ENCODE results near the gene SMYD3. TPM values are rescaled to one million over a fixed set of nuclear protein-coding genes. Genes with fewer than 3 reads are reported as not detected.

The SMYD3 gene
- total and polyA plus RNA-seq, 8 donors, result 20.4 to 35.1 (median 24.3) TPM

- H3K4me3 ChIP-seq, result no peak overlapping the region
- DNase-seq, result no peak
- no peak for ATAC-seq
- no peaks in the 10 kb centered on the region for H3K27me3 ChIP-seq
- intact Hi-C loops (cut with DNase I), result no loop called here
- H3K9me3 ChIP-seq, result no peaks in the 10 kb centered on the region
- no peak overlapping the region for H3K27ac ChIP-seq
- no peaks in the 10 kb centered on the region for H3K36me3 ChIP-seq
- no peaks in the 10 kb centered on the region for H3K4me1 ChIP-seq
- no peak for TF ChIP-seq CTCF (IDR thresholded peaks at IDR 0.05)
Observed at GRCh38 chr1:246166841-246167240, 340.2 kb downstream of the SMYD3 start.

GRCh38 chr1:246165826-246166709 lies 341.0 kb downstream of the SMYD3 start:
- no peak overlapping the region for H3K4me3 ChIP-seq
- H3K9me3 ChIP-seq, result no peaks in the 10 kb centered on the region
- peak; percentile 95 for ATAC-seq
- intact Hi-C loops (cut with DNase I), result no loop called here
- no peaks in the 10 kb centered on the region for H3K36me3 ChIP-seq
- H3K4me1 ChIP-seq, result no peaks in the 10 kb centered on the region
- no peaks in the 10 kb centered on the region for H3K27me3 ChIP-seq
- H3K27ac ChIP-seq, result no peak overlapping the region
- no peak for TF ChIP-seq CTCF (IDR thresholded peaks at IDR 0.05)
- DNase-seq, result peak in 1 of 4 donors; percentile 32

- Histone ChIP-seq H3K27ac (no peak overlapping the region), H3K4me1 (no peaks in the 10 kb centered on the region), H3K27me3 (no peaks in the 10 kb centered on the region), H3K9me3 (no peaks in the 10 kb centered on the region), H3K36me3 (no peaks in the 10 kb centered on the region), H3K4me3 (no peak overlapping the region)
- no peak for DNase-seq
- TF ChIP-seq CTCF (IDR thresholded peaks at IDR 0.05), result no peak
- no peak for ATAC-seq
- intact Hi-C loops (cut with DNase I), result no loop called here
Observed at GRCh38 chr1:246164764-246165163, 342.3 kb downstream of the SMYD3 start.

- ATAC-seq, result no peak
- Histone ChIP-seq H3K27me3 (no peaks in the 10 kb centered on the region), H3K9me3 (no peaks in the 10 kb centered on the region), H3K36me3 (no peaks in the 10 kb centered on the region), H3K27ac (no peak overlapping the region), H3K4me1 (peaks cover 0 to 7% of the 10 kb centered on the region in 2 donors), H3K4me3 (no peak overlapping the region)
- no peak for TF ChIP-seq CTCF (IDR thresholded peaks at IDR 0.05)
- DNase-seq, result no peak
- intact Hi-C loops (cut with DNase I), result no loop called here
Observed at GRCh38 chr1:246162560-246162959, 344.5 kb downstream of the SMYD3 start.

GRCh38 chr1:246161626-246162025 lies 345.5 kb downstream of the SMYD3 start:
- no peak for TF ChIP-seq CTCF (IDR thresholded peaks at IDR 0.05)
- Histone ChIP-seq H3K9me3 (no peaks in the 10 kb centered on the region), H3K36me3 (no peaks in the 10 kb centered on the region), H3K4me3 (no peak overlapping the region), H3K27me3 (no peaks in the 10 kb centered on the region), H3K27ac (no peak overlapping the region), H3K4me1 (peaks cover 0 to 16% of the 10 kb centered on the region in 2 donors)
- intact Hi-C loops (cut with DNase I), result no loop called here
- ATAC-seq (no peak), DNase-seq (peak in 1 of 4 donors; percentile 40)
